GM18508 (cell line): ENCODE measurements around the gene POM121C.
"Not testable (repeated sequence)": the region's sequence is repeated elsewhere in the genome, so short reads cannot be mapped to it uniquely, and the experiment has no call there.

Experiments used
- ATAC-seq: cut with Tn5 transposase; IDR thresholded peaks from one replicate; pipeline ENCODE4 v1.9.1; 2021; ENCODE audit warnings: moderate number of reproducible peaks; ENCODE audit not compliant: insufficient read depth, unreplicated experiment

The POM121C gene

GRCh38 chr7:75442101-75442464, 44.0 kb downstream of the POM121C start:
- not testable (repeated sequence) for ATAC-seq

DNA sequence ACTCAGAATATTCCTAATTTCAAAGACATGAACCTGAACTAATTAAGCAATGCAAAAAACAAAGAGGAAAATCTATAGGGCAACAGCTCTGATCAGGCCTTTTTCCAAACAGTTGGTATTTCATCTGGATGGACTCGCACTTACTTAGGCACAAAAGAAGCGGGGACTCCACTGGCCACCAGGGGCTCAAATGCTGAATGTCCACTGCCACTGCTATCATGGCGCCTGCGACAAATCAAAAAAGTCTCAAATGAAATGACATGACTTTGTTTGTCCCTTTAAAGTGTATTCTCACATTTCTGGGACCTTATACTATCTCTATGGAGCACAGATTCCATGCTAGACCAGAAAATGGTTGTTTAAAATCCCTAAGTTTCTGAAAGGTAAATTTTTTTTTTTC, 47.1 kb downstream of the POM121C start:
- ATAC-seq = not testable (repeated sequence)

DNA sequence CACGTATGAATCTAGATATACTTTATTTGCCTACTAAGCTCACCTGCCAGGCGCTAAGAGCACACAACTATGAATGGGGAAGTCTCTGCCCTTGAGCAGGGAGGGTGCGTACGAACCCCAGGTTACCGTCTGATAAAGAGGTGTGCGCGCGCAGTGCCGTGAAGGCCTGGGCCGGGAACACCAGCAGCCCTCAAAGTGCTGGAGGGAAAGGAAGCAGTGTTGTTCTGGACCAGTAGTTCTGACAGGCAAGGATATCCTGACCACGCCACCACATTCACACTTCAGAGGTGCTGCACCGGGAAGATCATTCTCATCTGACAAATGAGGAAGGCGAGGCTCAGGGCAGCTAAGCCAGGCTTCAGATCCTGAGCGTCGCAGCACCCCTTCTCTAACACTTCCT, 62.6 kb downstream of the POM121C start:
- ATAC-seq = not testable (repeated sequence)

DNA sequence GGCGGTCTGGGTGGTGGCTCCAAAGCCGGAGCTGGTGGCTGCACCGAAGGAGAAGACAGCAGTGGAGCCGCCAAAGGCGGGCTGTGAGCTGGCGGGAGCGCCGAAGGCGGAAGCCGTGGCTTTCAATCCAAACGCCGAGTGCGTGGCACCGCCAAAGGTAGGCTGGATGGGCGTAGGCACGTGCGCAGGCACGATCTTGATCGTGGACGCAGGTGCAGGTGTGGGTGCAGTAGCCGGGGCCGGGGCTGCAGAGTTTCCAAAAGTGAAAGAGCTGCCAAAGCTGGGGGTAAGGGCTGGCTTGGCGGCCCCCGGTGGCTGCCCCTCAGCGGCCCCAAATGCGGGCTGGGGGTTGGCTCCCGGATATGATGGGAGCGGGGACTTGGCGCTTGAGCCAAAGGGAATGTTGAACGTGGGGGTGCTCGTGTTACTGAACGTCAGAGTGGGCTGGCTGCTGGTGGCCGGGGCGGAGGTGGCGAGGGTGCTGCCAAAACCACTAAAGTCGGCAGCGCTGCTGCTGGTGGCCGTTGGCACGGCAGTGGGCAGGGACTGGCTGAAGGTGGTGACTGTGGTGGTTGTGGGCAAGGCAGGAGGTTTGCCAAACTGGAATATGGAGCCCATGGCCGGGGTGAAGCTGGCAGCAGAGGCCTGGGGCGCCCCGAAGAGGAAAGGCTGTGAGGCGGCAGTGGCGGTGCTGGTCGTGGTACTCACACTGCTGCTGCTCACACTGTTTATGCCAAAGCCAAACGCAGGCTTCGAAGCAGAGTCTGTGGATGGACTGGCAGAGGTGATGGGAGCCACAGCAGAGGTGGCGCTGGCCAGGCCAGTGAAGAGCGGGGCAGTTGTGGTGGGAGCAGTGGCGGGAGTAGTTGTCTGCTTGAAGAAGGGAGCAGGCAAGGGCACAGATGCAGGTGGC, 64.0 kb downstream of the POM121C start:
- not testable (repeated sequence) for ATAC-seq

DNA sequence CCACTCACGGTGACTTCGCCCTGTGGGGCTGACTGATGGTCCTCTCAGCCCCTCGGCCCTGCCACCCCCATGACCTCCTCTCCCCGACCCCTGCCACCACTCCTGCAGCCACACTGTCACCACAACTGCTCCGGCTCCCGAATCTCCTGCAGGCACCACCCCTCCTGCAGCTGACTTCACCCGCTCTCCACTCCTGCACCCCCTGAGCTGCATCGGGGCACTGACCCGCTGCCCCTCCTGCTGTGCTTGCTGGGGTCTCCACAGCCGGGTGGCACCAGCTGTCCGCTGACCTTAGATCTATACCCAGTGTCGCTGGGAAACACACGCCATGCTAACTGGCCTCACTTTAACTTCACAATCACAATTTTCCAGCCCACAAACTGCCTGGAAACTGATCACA, 65.9 kb downstream of the POM121C start:
- not testable (repeated sequence) for ATAC-seq

- ATAC-seq = not testable (repeated sequence)
Observed at GRCh38 chr7:75419693-75420092, 66.4 kb downstream of the POM121C start.

DNA sequence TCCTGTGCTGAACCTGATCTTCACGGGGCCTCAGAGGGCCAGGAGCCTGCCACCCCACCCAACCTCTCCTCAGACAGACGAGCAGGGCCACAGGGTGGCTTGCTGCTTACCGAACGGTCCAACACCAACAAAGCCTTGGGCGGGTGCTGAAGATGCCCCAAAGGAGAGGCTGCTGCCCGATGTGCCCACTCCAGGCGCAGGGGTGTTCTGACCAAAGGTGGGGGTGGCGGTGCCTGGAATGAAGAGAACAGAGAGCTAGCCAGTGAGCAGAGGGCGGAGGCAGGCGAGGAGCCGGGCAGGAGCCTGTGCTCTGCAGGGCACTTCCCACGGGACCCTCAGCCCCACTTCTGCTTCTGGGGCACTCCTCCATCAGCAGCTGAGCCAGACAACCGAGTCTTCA, 66.9 kb downstream of the POM121C start:
- ATAC-seq = not testable (repeated sequence)

DNA sequence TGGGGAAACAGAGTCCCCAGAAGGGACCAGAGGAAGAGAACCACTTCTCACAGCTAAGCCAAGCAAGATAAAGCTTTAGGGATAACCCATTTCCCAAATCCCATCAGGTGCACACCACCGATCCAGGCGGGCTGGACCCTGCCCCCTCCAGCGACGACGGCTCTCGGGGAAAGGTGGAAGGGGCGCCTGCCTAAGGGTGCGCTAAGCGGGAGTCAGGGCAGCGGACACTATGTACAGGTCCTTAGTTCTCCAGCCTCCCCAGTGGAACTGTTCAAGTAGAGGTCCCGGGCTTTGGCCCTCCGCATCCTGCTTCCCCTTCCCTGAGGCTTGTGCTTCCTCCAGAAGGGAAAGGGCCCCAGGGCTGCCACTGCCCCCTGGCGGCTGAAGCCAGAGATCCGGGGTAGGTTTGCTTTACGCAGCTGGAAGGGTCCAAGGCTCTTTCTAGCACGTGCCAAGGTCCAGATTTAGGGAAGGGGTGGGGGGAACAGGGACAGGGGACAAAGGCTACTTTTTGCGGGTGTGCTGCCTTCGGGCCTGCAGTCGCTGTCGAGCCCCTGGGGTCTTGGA, 67.7 kb downstream of the POM121C start:
- not testable (repeated sequence) for ATAC-seq

DNA sequence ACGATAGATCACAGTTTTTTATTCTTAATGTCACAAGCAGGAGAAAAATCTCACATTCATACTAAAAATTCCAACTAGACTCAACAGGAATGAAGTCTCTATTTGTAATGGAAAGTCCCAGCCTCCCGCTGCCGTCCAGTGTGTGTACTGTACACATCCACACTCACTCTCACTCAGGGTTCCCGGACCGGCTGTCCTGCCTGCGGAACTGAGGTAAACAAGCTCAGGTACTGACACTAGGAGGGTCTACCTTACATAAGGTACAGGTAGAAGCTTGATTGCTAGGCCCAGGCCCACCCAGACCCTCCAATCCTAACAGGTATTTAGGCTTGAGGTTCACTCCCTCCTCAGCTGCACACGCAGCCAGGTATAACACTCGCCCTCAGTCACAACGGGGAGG, 69.3 kb downstream of the POM121C start:
- not testable (repeated sequence) for ATAC-seq

DNA sequence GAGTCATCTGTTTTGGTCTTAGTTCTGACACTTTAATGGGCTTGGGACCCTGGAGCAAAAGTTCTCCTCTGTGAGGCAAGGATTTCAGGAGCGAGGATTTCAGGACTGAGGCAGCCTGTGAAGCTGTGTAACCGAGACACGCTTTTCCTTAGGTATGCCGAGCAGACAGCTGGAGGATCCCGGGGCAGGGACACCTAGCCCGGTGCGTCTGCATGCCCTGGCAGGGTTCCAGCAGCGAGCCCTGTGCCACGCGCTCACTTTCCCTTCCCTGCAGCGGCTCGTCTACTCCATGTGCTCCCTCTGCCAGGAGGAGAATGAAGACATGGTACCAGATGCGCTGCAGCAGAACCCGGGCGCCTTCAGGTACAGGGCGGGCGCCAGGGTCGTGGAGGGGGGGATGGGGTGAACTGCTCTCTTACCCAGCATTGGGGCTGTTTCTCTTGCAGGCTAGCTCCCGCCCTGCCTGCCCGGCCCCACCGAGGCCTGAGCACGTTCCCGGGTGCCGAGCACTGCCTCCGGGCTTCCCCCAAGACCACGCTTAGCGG, 70.2 kb downstream of the POM121C start:
- ATAC-seq = not testable (repeated sequence)

DNA sequence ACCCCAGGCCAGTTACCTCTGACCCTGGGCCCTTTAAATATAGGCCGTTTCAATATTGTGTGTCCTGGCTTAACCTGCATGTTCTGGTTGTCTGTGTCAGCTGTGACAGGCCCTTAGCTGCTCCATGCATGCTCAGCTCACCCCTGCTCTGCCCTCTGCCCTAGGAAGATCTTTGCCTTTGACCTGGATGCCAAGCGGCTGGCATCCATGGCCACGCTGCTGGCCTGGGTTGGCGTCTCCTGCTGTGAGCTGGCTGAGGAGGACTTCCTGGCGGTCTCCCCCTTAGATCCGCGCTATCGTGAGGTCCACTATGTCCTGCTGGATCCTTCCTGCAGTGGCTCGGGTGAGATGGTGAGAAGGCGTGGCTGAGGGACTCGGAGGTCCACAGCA, 70.7 kb downstream of the POM121C start:
- not testable (repeated sequence) for ATAC-seq

DNA sequence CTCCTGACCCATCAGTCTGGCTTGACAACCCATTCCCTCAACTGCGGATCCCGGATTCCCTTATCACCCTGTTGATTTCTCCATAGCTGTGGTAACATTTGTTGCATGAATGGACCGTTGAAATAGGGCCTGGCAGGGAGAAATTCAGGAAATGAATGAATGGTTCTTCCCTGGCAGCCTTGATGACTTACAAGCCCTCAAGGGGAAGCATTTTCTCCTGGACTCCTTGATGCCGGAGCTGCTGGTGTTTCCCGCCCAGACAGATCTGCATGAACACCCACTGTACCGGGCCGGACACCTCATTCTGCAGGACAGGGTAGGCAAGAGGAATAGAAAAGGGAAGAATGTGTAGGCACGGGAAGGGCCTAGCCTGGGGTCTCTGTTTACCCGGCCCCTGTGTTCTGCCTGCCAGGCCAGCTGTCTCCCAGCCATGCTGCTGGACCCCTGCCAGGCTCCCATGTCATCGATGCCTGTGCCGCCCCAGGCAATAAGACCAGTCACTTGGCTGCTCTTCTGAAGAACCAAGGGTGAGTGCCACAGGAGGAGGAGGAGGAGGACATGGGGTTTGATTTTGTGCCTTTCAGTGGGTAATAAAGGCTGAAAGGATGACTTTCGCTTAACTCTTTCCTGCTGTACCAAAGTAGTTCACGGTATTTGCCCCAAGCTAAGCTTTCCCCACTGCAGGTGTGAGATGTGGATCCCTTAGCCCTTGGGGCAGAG, 71.2 kb downstream of the POM121C start:
- not testable (repeated sequence) for ATAC-seq

- not testable (repeated sequence) for ATAC-seq
Observed at GRCh38 chr7:75414204-75414603, 71.9 kb downstream of the POM121C start.

DNA sequence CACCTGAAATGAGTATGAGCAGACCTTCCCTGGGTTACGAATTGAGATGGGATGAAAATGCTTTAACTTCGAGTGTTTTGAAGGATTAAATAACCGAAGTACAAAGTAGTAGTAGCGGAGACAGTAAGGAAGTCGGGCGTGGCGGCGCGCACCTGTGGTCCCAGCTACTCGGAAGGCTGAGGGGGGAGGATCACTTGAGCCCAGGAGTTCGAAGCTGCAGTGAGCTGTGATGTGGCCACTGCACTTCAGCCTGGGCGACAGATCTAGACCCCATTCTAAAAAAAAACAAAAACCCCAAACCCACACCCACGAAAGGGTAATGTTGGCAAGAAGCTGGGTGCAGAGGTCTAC, 75.3 kb downstream of the POM121C start:
- ATAC-seq = not testable (repeated sequence)

- peak; percentile 63 for ATAC-seq
Observed at GRCh38 chr7:75409880-75410822, 75.9 kb downstream of the POM121C start.

DNA sequence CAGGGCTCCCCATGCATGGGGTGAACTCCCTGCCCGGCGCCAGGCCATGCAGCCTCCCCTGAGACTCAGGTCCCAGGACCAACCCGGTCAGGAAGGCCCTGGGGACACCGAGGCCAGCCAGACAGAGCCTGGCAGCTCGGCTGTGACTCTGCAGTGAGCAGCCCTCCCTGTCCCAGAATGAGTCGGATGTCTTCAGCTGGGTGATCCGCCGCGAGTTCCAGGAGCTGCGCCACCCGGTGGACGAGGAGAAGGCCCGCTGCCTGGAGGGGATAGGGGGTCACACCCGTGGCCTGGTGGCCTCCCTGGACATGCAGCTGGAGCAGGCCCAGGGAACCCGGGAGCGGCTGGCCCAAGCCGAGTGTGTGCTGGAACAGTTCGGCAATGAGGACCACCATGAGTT, 81.4 kb downstream of the POM121C start:
- not testable (repeated sequence) for ATAC-seq

DNA sequence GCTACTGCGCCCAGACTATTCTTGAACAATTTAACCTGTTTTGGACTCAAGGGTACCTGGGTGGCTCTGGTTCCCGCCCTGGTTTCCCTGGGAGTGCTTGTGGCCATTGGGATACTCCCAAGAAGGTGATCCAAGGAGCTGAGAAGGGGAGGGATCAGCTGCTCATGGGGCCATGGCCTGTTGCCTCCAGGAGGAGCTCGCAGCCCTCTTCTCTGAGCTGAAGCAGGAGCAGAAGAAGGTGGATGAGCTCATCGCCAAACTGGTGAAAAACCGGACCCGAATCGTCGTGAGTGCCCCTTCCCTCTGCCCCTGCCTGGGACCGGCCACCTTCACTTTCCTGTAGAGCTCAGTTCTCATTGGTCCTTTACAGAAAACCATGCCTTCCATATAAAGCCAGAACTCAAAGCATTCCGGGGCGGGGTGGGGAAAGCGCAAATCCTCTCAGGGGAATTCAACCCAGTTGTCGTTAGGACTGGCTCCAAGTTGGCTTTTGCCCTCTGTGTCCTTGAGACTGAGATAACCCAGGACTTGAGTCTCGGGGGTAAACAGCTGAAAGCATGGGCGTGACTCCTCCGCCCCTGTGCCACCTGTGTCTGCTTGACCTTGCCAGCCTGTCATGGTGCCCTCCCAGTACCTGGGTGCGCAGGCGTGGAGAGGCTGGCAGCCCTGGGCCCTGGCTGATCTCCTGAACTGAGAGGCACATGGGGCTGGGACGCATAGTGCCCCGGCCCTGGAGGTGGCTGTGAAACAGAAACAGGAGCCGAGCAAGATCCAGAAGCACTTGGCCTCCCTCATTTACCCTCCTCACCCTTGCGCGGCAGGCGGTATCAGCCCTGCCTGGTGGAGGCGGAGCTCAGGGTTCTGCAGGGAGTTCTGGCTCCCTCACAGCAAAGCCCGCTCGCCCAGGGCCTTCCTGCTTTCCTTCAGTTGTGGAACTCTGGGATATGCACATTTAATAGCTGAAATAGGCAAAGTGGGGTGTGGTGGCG, 82.3 kb downstream of the POM121C start:
- not testable (repeated sequence) for ATAC-seq

GRCh38 chr7:75400575-75400974, 85.5 kb downstream of the POM121C start:
- not testable (repeated sequence) for ATAC-seq
